Hepatocyte (in vitro differentiated cells): ENCODE data around the gene CD4. TPM values are rescaled to one million over a fixed set of nuclear protein-coding genes. Genes with fewer than 3 reads are reported as not detected.
A peak's percentile ranks its signal among the peaks of the same experiment; 100 is the strongest.

ENCODE experiments used
- DNase-seq: peaks from one replicate; pipeline ENCODE4 v3.0.0-alpha.2; 2016; ENCODE audit warnings: low spot score
- H2AFZ ChIP-seq: fragments of 200-600 bp; sonication (generic); 2 replicates; pipeline ENCODE4 v1.6.0; 2016; ENCODE audit warnings: antibody characterized with exemption, mild to moderate bottlenecking
- H3K27ac ChIP-seq: fragments of 200-600 bp; sonication (generic); 2 replicates; pipeline ENCODE4 v1.5.1; 2016; ENCODE audit warnings: mild to moderate bottlenecking
- H3K27me3 ChIP-seq: fragments of 200-600 bp; sonication (generic); 2 replicates; pipeline ENCODE4 v1.6.1; 2016
- H3K36me3 ChIP-seq: fragments of 200-600 bp; sonication (generic); replicated peaks from 2 replicates; pipeline ENCODE4 v1.5.1; 2016; ENCODE audit warnings: low read depth; ENCODE audit not compliant: insufficient read depth
- H3K4me1 ChIP-seq: fragments of 200-600 bp; sonication (generic); 2 replicates; pipeline ENCODE4 v1.5.1; 2016; ENCODE audit warnings: mild to moderate bottlenecking, moderate library complexity; ENCODE audit not compliant: insufficient read depth
- H3K4me2 ChIP-seq: fragments of 200-600 bp; sonication (generic); 2 replicates; pipeline ENCODE4 v1.6.0; 2016
- H3K4me3 ChIP-seq: fragments of 200-600 bp; sonication (generic); 2 replicates; pipeline ENCODE4 v1.5.1; 2016; ENCODE audit warnings: mild to moderate bottlenecking
- H3K79me2 ChIP-seq: fragments of 200-600 bp; sonication (generic); 2 replicates; pipeline ENCODE4 v1.6.0; 2017; ENCODE audit warnings: mild to moderate bottlenecking
- H3K9me2 ChIP-seq: fragments of 200-600 bp; sonication (generic); replicated peaks from 2 replicates; pipeline ENCODE4 v1.6.0; 2017; ENCODE audit warnings: mild to moderate bottlenecking; ENCODE audit not compliant: insufficient read depth
- H3K9me3 ChIP-seq: fragments of 200-600 bp; sonication (generic); 2 replicates; pipeline ENCODE4 v1.5.1; 2016; ENCODE audit warnings: low read depth, mild to moderate bottlenecking
- H4K20me1 ChIP-seq: fragments of 200-600 bp; sonication (generic); 2 replicates; pipeline ENCODE4 v1.6.0; 2016; ENCODE audit warnings: mild to moderate bottlenecking; ENCODE audit not compliant: insufficient read depth, poor library complexity, severe bottlenecking
- EZH2 ChIP-seq: fragments of 200-600 bp; sonication (generic); IDR thresholded peaks from 2 replicates; pipeline ENCODE4 v1.6.1; 2016; ENCODE audit warnings: antibody characterized with exemption, mild to moderate bottlenecking, borderline replicate concordance
- EZH2phosphoT487 ChIP-seq: fragments of 200-600 bp; sonication (generic); IDR thresholded peaks from one replicate; pipeline ENCODE4 v1.6.1; 2018; ENCODE audit warnings: antibody characterized with exemption, mild to moderate bottlenecking, low read depth, moderate library complexity; ENCODE audit not compliant: unreplicated experiment, severe bottlenecking
- WGBS: methylation state at CpG from one replicate; pipeline ENCODE4 v1.1.6; 2016; ENCODE audit warnings: low lambda C conversion rate; ENCODE audit errors: missing lambda C conversion rate; 5-methylcytosine and 5-hydroxymethylcytosine counted together
- polyA plus RNA-seq: library from polyadenylated mRNA; unstranded; fragments of >200 nt; fragmentation: Nextera tagmentation; extraction: Ambion mirVana; gene quantifications from 2 replicates; pipeline ENCODE4 v1.2.1, GENCODE V29; 2016
- total RNA-seq: library from RNA; depleted of rRNA; stranded (reverse); fragments of >200 nt; gene quantifications from 2 replicates; pipeline ENCODE4 v1.2.3, GENCODE V29; 2014
- TF ChIP-seq, protein P1 (sequence below): fragments of 200-600 bp; sonication (generic); IDR thresholded peaks from 2 replicates; pipeline ENCODE4 v1.5.1; 2016; ENCODE audit warnings: antibody characterized with exemption, mild to moderate bottlenecking; ENCODE audit not compliant: poor library complexity

CD4 gene
- total and polyA plus RNA-seq, 2 experiments from 2014 or later = 2.7 to 6.4 TPM

DNA sequence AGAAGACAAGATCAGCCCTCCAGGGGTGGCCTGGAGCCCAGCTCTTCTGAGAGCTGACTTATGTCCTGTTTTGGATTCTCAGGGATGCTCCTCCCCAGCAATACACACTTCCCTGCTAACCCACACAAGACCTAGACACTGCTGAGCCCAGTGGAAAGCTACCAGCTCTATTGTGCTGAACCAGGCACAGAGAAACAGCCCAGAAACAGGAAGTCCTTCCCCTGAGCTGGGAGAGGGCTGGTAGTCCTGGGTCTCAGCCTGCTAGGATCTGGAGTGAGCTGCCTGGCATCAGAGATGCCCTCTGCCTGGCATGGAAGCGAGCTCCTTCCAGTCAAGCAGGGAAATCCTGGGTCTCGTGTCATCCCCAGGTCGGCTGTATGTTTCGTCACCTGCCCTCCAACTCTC lies 18.2 kb upstream of the CD4 start:
- H3K27ac ChIP-seq = no peak overlapping the region

DNA sequence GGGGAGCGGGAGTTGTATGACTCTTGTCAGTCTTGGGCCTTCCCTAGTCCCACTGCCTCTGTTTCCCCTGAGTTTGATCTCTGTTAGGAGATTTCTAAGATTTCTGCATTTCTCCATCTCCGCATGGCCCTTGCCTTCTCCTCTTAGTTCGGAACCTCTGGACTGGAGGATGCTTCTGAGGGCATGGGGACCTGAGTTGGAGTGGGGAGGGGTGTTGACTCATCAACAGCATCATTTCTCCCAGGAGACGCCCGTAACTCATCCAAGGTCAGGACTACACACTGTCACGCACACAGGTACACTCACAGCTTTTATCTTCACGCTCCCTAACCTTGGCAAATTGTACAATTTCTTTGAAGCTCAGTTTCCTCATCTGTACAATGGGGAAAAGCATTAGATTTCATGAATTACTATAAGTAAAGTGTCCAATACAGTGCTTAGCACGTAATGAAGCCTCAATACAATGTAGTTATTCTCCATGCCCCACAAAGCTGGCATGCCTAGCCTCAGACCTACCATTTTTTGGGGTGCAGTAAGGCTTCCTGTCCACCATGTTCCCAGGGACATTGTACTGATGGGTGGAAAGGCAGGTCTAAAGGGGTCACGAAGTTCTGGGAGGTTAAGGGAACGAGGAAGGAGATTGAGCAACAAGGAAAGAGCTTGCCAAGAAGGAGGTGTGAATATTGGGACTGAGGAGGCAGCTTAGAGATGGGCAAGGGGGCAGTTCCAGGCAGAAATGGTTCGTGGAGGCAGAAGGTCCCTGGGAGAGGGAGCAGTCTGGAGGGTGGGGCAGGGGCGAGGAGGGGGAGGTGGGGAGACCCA lies 17.6 kb upstream of the CD4 start:
- Histone ChIP-seq H3K9me2 (no peaks in the 10 kb centered on the region), H3K4me2 (no peak overlapping the region), H3K79me2 (peaks cover 32% of the 10 kb centered on the region), H4K20me1 (peaks cover 26% of the 10 kb centered on the region), H3K4me3 (no peak overlapping the region), H3K36me3 (no peaks in the 10 kb centered on the region), H3K9me3 (no peaks in the 10 kb centered on the region), H3K27me3 (no peaks in the 10 kb centered on the region), H3K27ac (no peak overlapping the region), H2AFZ (no peak overlapping the region), H3K4me1 (peaks cover 36% of the 10 kb centered on the region)
- WGBS = 86% methylated on average over 12 of the region's 12 CpGs
- no peak for DNase-seq
- TF ChIP-seq, protein P1, sequence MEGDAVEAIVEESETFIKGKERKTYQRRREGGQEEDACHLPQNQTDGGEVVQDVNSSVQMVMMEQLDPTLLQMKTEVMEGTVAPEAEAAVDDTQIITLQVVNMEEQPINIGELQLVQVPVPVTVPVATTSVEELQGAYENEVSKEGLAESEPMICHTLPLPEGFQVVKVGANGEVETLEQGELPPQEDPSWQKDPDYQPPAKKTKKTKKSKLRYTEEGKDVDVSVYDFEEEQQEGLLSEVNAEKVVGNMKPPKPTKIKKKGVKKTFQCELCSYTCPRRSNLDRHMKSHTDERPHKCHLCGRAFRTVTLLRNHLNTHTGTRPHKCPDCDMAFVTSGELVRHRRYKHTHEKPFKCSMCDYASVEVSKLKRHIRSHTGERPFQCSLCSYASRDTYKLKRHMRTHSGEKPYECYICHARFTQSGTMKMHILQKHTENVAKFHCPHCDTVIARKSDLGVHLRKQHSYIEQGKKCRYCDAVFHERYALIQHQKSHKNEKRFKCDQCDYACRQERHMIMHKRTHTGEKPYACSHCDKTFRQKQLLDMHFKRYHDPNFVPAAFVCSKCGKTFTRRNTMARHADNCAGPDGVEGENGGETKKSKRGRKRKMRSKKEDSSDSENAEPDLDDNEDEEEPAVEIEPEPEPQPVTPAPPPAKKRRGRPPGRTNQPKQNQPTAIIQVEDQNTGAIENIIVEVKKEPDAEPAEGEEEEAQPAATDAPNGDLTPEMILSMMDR = no peak
- TF ChIP-seq EZH2 (no peak), EZH2phosphoT487 (no peak)

More for the DNA sequence above, 18.2 kb upstream of the CD4 start:
- Histone ChIP-seq H3K4me3 (no peak overlapping the region), H3K4me2 (no peak overlapping the region), H4K20me1 (peaks cover 26% of the 10 kb centered on the region), H3K9me2 (no peaks in the 10 kb centered on the region), H3K4me1 (peaks cover 30% of the 10 kb centered on the region), H3K27me3 (no peaks in the 10 kb centered on the region), H2AFZ (no peak overlapping the region), H3K36me3 (no peaks in the 10 kb centered on the region), H3K9me3 (no peaks in the 10 kb centered on the region), H3K79me2 (peaks cover 32% of the 10 kb centered on the region)
- TF ChIP-seq, protein P1 = no peak
- TF ChIP-seq EZH2phosphoT487 = no peak
- 100% methylated on average over 4 of the region's 4 CpGs for WGBS
- no peak for DNase-seq

GRCh38 chr12:6772331-6772695 lies 17.0 kb upstream of the CD4 start, which contains the start of gene LAG3:
Gene LAG3 (plus strand): TSS chr12:6772520. CDS start chr12:6772853, 333 bp downstream.
- H4K20me1 ChIP-seq = peaks cover 26% of the 10 kb centered on the region
- 100% methylated on average over 1 of the region's 15 CpGs for WGBS
- TF ChIP-seq, protein P1 = no peak
- TF ChIP-seq EZH2 (no peak), EZH2phosphoT487 (no peak)
- no peak for DNase-seq
- no peaks in the 10 kb centered on the region for H3K9me3 ChIP-seq
- H3K79me2 ChIP-seq = peaks cover 27% of the 10 kb centered on the region
- H3K9me2 ChIP-seq = no peaks in the 10 kb centered on the region
- peaks cover 38% of the 10 kb centered on the region for H3K4me1 ChIP-seq
- H3K27ac ChIP-seq = no peak within 1 kb of the TSS
- peak within 1 kb of the TSS; percentile 70 for H3K4me2 ChIP-seq
- no peaks in the 10 kb centered on the region for H3K36me3 ChIP-seq
- H2AFZ ChIP-seq = no peak within 1 kb of the TSS
- H3K27me3 ChIP-seq = no peaks in the 10 kb centered on the region
- H3K4me3 ChIP-seq = no peak within 1 kb of the TSS
